IPS-11a (cell line): ENCODE results near the gene CUL9.
A peak's percentile ranks its signal among the peaks of the same experiment; 100 is the strongest.
"Not testable (repeated sequence)": the region's sequence is repeated elsewhere in the genome, so short reads cannot be mapped to it uniquely, and the experiment has no call there.

Experiments
- H3K4me3 ChIP-seq: one replicate; pipeline ENCODE4 v1.5.1; 2013; ENCODE audit warnings: low read depth, low read length, control low read depth

CUL9 gene

DNA sequence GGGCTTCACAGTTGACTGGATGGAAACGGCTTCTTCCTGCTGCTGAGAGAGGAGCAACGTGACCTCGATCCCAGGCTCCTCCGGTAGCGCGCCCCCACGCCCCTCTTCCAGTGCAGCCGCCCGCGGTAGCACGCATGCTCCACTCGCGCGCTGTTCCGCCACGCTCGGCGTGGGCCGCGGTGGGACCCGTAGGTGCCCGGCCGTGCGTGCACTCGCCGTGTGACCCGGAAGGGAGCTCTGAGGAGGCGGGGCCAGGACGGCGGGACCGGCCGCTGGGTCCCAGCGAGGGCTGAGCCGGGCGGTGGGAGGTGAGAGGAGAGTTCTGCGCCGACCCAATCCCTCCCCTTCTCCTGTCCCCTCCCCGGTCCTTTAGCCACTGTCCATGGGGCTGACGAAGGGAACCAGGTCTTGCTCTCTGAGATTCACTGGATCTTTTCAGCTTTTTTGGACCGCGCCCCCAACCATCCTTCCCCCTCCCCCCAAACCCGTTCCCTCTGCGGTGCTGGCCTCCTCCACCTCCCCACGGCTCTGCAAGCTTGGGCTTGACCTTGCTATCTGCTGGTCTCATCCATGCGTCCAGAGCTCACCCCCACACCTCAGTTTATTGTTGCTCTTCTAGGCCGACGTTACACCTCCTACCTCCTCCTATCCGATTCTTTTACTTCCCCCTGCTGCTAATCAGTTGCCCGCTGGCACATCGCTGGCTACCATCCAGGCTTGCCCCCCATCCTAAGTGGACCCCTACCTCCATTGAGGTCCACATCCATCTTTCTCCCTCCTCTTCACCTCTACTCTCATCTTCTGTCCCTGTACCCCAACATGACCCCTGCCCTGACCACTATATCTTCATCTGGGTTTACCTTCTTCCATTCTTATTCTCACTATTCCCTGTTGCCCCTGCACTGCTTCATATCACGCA, at the start of gene CUL9:
Gene CUL9 (plus strand): TSS at position 255 of the 919 bp plus-strand sequence. CDS start 2,115 bp downstream, outside the sequence.
- H3K4me3 ChIP-seq = peak within 1 kb of the TSS; percentile 77

DNA sequence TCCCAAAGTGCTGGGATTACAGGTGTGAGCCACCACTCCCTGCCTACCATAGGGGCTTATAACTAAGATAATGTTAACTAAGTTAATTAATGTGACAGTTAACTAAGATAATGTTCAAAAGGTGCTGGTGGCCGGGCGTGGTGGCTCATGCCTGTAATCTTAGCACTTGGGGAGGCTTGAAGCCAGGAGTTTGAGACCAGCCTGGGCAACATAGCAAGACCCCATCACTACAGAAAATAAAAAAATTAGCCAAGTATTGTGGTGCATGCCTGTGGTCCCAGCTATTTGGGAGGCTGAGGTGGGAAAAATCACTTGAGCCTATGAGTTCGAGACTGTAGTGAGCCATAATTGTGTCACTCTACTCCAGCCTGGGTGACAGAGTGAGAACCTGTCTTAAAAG, 43.7 kb upstream of the CUL9 start:
- H3K4me3 ChIP-seq = no peak overlapping the region

- H3K4me3 ChIP-seq = not testable (repeated sequence)
These were observed 42.0 kb upstream of the CUL9 start for GRCh38 chr6:43139973-43140372.

- no peak overlapping the region for H3K4me3 ChIP-seq
These were observed 40.4 kb upstream of the CUL9 start for GRCh38 chr6:43141644-43142043.

GRCh38 chr6:43142101-43142500, 39.9 kb upstream of the CUL9 start:
- H3K4me3 ChIP-seq = no peak overlapping the region

DNA sequence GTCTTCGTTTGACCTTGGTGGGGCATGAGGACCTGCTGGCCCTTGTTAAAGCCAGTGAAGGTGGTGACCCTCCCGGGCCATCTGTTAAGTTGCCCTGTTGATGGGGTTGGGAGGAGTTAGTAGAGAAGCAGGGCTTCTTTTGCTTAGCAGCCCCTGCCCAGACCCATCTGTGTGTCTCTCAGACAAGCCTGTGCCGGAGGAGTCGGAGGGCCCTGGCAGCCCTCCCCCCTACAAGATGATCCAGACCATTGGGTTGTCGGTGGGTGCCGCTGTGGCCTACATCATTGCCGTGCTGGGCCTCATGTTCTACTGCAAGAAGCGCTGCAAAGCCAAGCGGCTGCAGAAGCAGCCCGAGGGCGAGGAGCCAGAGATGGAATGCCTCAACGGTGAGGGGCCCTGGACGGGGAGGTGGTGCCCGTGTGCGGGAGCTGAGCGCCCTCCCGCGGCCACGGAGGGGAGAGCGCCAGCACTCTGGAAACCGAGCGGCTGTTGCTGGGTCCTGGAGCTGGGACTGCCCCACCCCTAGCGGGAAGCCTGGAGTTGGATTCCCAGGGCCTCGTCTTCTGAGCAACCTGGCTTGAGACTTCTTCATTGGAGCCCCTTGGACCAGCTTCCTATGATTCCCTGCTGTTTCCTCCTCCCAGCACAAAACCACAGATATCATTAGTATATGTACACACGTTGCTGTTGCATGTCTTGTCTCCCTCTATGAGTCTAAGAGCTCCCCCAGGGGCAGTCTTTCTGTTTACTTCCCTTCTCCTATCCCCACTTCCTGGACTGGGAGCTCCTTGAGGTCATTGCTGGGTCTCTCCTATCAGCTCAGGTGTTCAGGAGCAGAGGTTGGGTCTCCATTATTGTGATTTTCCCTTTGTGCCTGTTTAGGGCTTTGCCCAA, 38.5 kb upstream of the CUL9 start:
- H3K4me3 ChIP-seq = no peak overlapping the region

- no peak overlapping the region for H3K4me3 ChIP-seq
These were observed 37.1 kb upstream of the CUL9 start for GRCh38 chr6:43144879-43145278.

- no peak overlapping the region for H3K4me3 ChIP-seq
These were observed 35.7 kb upstream of the CUL9 start for GRCh38 chr6:43146261-43146660.

DNA sequence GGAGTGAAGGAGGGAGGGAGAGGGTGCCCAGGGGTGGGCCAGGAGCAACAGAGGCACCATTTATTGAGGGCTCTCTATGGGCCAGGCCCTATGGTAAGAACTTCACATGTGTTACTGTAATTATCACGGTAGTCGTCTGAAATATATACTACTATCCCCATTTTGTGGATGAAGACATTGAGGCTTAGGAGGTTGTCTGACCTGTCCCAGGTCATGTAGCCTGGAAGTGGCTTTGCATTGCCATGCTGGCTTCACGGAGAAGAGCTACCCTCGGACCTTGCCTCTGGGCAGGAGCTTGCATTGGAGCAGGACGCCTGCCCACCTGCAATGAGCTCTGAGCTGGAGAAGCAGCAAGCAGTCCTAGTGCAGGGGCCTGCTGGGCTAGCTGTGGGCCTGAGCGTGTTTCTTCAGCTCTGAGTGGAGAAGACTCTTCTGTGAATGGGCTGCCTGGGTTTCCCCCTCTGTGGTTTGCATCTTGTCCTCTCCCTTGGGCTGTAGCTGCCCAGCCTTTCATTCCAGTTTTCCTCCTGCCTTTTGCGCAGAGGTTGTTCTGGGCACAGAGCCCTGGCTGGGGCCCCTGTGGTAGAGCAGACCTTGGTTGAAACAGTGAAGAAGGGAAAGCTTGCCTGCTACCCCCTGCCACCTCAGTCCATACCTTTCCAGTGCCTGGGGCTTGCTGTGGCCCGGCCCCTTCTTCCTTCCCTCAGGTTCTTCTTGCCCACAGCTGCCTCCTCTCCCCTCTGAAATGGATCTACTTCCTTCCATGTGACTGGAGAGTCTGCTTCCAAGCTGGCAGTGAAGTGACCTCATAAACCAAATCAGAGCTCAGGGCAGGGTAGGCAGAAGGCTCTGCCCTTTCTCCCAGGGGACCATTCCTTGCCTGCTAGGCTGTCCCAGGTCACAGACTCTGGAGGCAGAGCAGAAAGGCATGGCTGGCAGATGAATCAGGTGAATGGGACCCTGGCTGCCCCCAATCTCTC, 35.0 kb upstream of the CUL9 start:
- H3K4me3 ChIP-seq = no peak overlapping the region

DNA sequence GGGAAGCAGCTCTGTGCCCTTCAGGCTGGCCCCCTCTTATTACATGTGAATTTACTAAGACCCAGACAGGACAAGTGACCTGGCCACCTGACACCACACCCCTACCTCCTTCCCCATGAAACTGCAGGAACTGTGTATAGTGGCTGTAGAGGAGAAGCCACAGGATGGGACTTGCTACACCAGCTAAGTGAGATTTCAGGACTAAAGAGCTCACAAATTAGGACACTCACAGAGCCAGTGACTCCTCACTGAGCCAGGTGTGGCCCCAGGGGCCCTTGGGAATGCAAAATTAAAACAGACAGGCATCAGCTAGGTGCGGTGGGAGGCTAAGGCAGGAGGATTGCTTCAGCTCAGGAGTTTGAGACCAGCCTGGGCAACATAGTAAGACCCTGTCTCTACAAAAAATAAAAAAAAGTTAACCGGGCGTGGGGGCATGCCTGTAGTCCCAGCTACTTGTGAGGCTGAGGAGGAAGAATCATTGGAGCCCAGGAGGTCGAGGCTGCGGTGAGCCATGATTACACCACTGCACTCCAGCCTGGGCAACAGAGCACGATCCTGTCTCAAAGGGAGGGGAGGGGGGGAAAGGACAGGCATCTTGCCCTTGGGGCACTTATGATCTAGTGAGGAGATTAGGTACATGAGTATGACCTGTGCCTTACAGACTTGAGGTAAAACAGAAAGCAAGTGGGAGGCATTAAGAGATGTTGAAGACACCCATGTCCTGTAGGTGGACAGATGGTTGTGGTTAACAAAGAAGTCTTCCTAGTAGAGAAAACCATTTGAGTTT, 34.1 kb upstream of the CUL9 start:
- no peak overlapping the region for H3K4me3 ChIP-seq

- no peak overlapping the region for H3K4me3 ChIP-seq
These were observed 32.7 kb upstream of the CUL9 start for GRCh38 chr6:43149265-43149664.

GRCh38 chr6:43150051-43150751, 31.8 kb upstream of the CUL9 start:
- H3K4me3 ChIP-seq = no peak overlapping the region

DNA sequence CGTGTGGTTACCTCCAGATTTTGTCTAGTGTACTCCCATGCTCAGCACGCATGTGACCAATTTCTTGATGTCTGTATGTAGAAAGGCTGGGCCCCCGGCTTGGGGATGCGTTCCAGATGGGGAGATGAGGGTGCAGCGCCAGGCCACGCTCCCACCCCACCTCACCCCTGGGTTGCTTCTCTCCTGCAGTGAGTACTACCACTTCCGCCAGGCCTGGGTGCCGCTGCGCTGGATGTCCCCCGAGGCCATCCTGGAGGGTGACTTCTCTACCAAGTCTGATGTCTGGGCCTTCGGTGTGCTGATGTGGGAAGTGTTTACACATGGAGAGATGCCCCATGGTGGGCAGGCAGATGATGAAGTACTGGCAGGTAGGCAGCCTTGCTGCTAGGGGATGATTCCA, 22.4 kb upstream of the CUL9 start:
- no peak overlapping the region for H3K4me3 ChIP-seq

DNA sequence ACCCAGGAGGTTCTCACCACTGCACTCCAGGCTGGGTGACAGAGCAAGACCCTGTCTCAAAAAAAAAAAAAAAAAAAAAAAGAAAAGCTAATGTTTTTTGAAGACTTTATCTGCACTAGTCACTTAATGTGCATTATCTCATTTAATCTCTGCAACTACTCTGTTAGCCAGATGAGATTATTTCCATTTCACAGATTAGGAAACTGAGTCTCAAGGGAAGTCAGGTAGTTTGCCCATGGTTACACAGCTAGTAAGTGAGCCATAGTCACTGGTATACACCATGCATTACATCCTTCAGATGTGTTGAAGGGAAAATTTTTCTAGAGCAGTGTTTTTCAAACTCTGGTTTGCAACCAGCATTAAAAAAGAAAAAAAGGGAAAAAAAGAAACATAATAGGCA, 18.1 kb upstream of the CUL9 start:
- no peak overlapping the region for H3K4me3 ChIP-seq

DNA sequence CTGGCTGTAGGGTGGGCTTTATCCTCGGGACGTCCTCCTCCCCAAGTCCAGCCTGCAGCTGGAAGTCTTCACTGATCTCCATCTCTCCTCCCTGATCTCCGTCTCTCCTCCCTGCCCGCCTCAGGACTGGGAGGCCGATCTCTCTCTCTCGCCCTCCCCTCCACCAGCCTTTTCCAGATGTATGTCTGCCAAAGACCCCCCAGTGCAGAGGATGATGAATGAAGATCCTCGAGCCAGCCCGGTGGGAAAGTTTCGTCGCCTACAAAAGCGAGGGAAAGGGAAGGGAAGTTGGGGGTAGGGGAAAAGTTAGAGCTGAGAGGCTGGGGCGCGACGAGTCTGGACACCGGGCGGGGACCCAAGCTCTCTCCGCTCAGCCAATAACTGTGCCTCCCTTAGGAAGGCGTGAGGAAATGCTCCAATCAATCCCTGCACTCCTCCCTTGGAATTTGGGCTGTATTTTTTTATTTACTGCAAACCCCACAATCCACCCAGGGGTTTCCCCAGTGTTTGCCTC, 11.5 kb upstream of the CUL9 start:
- H3K4me3 ChIP-seq = peak overlapping the region; percentile 48

GRCh38 chr6:43170931-43171706, 10.9 kb upstream of the CUL9 start, which contains the start of gene SRF:
Gene SRF (plus strand): TSS chr6:43171269. CDS start chr6:43171657, 388 bp downstream.
- H3K4me3 ChIP-seq = peak within 1 kb of the TSS; percentile 91

DNA sequence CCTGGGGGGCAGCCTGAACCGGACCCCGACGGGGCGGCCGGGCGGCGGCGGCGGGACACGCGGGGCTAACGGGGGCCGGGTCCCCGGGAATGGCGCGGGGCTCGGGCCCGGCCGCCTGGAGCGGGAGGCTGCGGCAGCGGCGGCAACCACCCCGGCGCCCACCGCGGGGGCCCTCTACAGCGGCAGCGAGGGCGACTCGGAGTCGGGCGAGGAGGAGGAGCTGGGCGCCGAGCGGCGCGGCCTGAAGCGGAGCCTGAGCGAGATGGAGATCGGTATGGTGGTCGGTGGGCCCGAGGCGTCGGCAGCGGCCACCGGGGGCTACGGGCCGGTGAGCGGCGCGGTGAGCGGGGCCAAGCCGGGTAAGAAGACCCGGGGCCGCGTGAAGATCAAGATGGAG, 10.3 kb upstream of the CUL9 start:
- H3K4me3 ChIP-seq = peak overlapping the region; percentile 91
